ENCODE results near the gene POU2F3.
"Not testable (repeated sequence)": the region's sequence is repeated elsewhere in the genome, so short reads cannot be mapped to it uniquely, and the experiment has no call there.

Gene POU2F3

GRCh38 chr11:120254788-120255518, 15.0 kb downstream of the POU2F3 start:
- FAIRE-seq: no peak

GRCh38 chr11:120255519-120255866, 15.6 kb downstream of the POU2F3 start:
- no peak for FAIRE-seq

- FAIRE-seq: no peak
Observed at GRCh38 chr11:120256178-120256577, 16.2 kb downstream of the POU2F3 start.

- no peak for FAIRE-seq
Observed at GRCh38 chr11:120256779-120257178, 16.8 kb downstream of the POU2F3 start.

- FAIRE-seq: no peak
Observed at GRCh38 chr11:120257346-120257745, 17.4 kb downstream of the POU2F3 start.

- FAIRE-seq: no peak
Observed at GRCh38 chr11:120258661-120259060, 18.7 kb downstream of the POU2F3 start.

GRCh38 chr11:120259241-120259640, 19.3 kb downstream of the POU2F3 start:
- FAIRE-seq: no peak

GRCh38 chr11:120259988-120260565, 20.1 kb downstream of the POU2F3 start:
- no peak for FAIRE-seq

- no peak for FAIRE-seq
Observed at GRCh38 chr11:120260616-120261015, 20.7 kb downstream of the POU2F3 start.

- FAIRE-seq: no peak
Observed at GRCh38 chr11:120261321-120261720, 21.4 kb downstream of the POU2F3 start.

- FAIRE-seq: no peak
Observed at GRCh38 chr11:120261931-120262330, 22.0 kb downstream of the POU2F3 start.

GRCh38 chr11:120267319-120267718, 27.4 kb downstream of the POU2F3 start:
- FAIRE-seq: no peak

GRCh38 chr11:120268686-120269085, 28.7 kb downstream of the POU2F3 start:
- FAIRE-seq: no peak

GRCh38 chr11:120270386-120270785, 30.4 kb downstream of the POU2F3 start:
- no peak for FAIRE-seq

GRCh38 chr11:120271672-120272071, 31.7 kb downstream of the POU2F3 start:
- no peak for FAIRE-seq

- no peak for FAIRE-seq
Observed at GRCh38 chr11:120272303-120272702, 32.4 kb downstream of the POU2F3 start.

GRCh38 chr11:120273432-120273831, 33.5 kb downstream of the POU2F3 start:
- FAIRE-seq: no peak

GRCh38 chr11:120273956-120274355, 34.0 kb downstream of the POU2F3 start:
- FAIRE-seq: not testable (repeated sequence)

- no peak for FAIRE-seq
Observed at GRCh38 chr11:120279502-120279901, 39.6 kb downstream of the POU2F3 start.

- no peak for FAIRE-seq
Observed at GRCh38 chr11:120280600-120281051, 40.7 kb downstream of the POU2F3 start.

GRCh38 chr11:120281143-120281795, 41.3 kb downstream of the POU2F3 start:
- no peak for FAIRE-seq

- no peak for FAIRE-seq
Observed at GRCh38 chr11:120283124-120283523, 43.2 kb downstream of the POU2F3 start.

- FAIRE-seq: no peak
Observed at GRCh38 chr11:120284272-120284671, 44.3 kb downstream of the POU2F3 start.

GRCh38 chr11:120285256-120285655, 45.3 kb downstream of the POU2F3 start:
- no peak for FAIRE-seq

Data from TTC549 (cell line).